ENCODE measurements around the gene OSBPL5.
"Not testable (repeated sequence)": the region's sequence is repeated elsewhere in the genome, so short reads cannot be mapped to it uniquely, and the experiment has no call there.

Gene OSBPL5

GRCh38 chr11:3077189-3077836, 87.8 kb downstream of the OSBPL5 start:
- no peak overlapping the region for H3K4me3 ChIP-seq (ENCODE audit: low read length)
- H3K9ac ChIP-seq (ENCODE audit: low read depth, low read length), result no peak overlapping the region
- 87% methylated on average over 11 of the region's 11 CpGs for WGBS
- no peaks in the 10 kb centered on the region for H3K27me3 ChIP-seq (ENCODE audit: insufficient read depth, low read length)
- no peaks in the 10 kb centered on the region for H3K9me3 ChIP-seq (ENCODE audit: insufficient read depth, low read depth, low read length)
- H3K36me3 ChIP-seq (ENCODE audit: insufficient read depth, low read length), result no peaks in the 10 kb centered on the region
- no peaks in the 10 kb centered on the region for H3K4me1 ChIP-seq (ENCODE audit: insufficient read depth, low read length)
- H3K27ac ChIP-seq (ENCODE audit: low read depth, low read length), result no peak overlapping the region

- H3K4me3 ChIP-seq (ENCODE audit: low read length), result no peak overlapping the region
- no peaks in the 10 kb centered on the region for H3K4me1 ChIP-seq (ENCODE audit: insufficient read depth, low read length)
- H3K27ac ChIP-seq (ENCODE audit: low read depth, low read length), result no peak overlapping the region
- no peaks in the 10 kb centered on the region for H3K36me3 ChIP-seq (ENCODE audit: insufficient read depth, low read length)
- 73% methylated on average over 8 of the region's 8 CpGs for WGBS
- H3K27me3 ChIP-seq (ENCODE audit: insufficient read depth, low read length), result no peaks in the 10 kb centered on the region
- no peak overlapping the region for H3K9ac ChIP-seq (ENCODE audit: low read depth, low read length)
- H3K9me3 ChIP-seq (ENCODE audit: insufficient read depth, low read depth, low read length), result no peaks in the 10 kb centered on the region
Measured at GRCh38 chr11:3074912-3075589, 90.1 kb downstream of the OSBPL5 start.

GRCh38 chr11:3073029-3073435, 92.1 kb downstream of the OSBPL5 start:
- WGBS, result 90% methylated on average over 3 of the region's 3 CpGs
- Histone ChIP-seq H3K4me1 (ENCODE audit: insufficient read depth, low read length) (no peaks in the 10 kb centered on the region), H3K9ac (ENCODE audit: low read depth, low read length) (no peak overlapping the region)

GRCh38 chr11:3069425-3069824, 95.7 kb downstream of the OSBPL5 start:
- 84% methylated on average over 7 of the region's 8 CpGs for WGBS

More at GRCh38 chr11:3073029-3073435, 92.1 kb downstream of the OSBPL5 start:
- Histone ChIP-seq H3K27me3 (ENCODE audit: insufficient read depth, low read length) (no peaks in the 10 kb centered on the region), H3K36me3 (ENCODE audit: insufficient read depth, low read length) (no peaks in the 10 kb centered on the region), H3K27ac (ENCODE audit: low read depth, low read length) (no peak overlapping the region), H3K4me3 (ENCODE audit: low read length) (no peak overlapping the region), H3K9me3 (ENCODE audit: insufficient read depth, low read depth, low read length) (no peaks in the 10 kb centered on the region)

GRCh38 chr11:3066308-3066707, 98.8 kb downstream of the OSBPL5 start:
- H3K9me3 ChIP-seq (ENCODE audit: insufficient read depth, low read depth, low read length), result peaks cover 25% of the 10 kb centered on the region
- H3K36me3 ChIP-seq (ENCODE audit: insufficient read depth, low read length); H3K4me3 ChIP-seq (ENCODE audit: low read length); H3K9ac ChIP-seq (ENCODE audit: low read depth, low read length); H3K27ac ChIP-seq (ENCODE audit: low read depth, low read length); H3K4me1 ChIP-seq (ENCODE audit: insufficient read depth, low read length); H3K27me3 ChIP-seq (ENCODE audit: insufficient read depth, low read length): not testable (repeated sequence)
- 97% methylated on average over 3 of the region's 3 CpGs for WGBS

More at GRCh38 chr11:3069425-3069824, 95.7 kb downstream of the OSBPL5 start:
- Histone ChIP-seq H3K9ac (ENCODE audit: low read depth, low read length) (no peak overlapping the region), H3K9me3 (ENCODE audit: insufficient read depth, low read depth, low read length) (peaks cover 21% of the 10 kb centered on the region), H3K27ac (ENCODE audit: low read depth, low read length) (no peak overlapping the region), H3K27me3 (ENCODE audit: insufficient read depth, low read length) (no peaks in the 10 kb centered on the region), H3K4me1 (ENCODE audit: insufficient read depth, low read length) (no peaks in the 10 kb centered on the region), H3K36me3 (ENCODE audit: insufficient read depth, low read length) (no peaks in the 10 kb centered on the region), H3K4me3 (ENCODE audit: low read length) (no peak overlapping the region)

GRCh38 chr11:3064709-3065108, 100.4 kb downstream of the OSBPL5 start:
- WGBS, result 96% methylated on average over 4 of the region's 6 CpGs

GRCh38 chr11:3063876-3064275, 101.2 kb downstream of the OSBPL5 start:
- not testable (repeated sequence) for H3K4me1 ChIP-seq (ENCODE audit: insufficient read depth, low read length)

More at GRCh38 chr11:3064709-3065108, 100.4 kb downstream of the OSBPL5 start:
- H3K4me3 ChIP-seq (ENCODE audit: low read length); H3K9ac ChIP-seq (ENCODE audit: low read depth, low read length); H3K36me3 ChIP-seq (ENCODE audit: insufficient read depth, low read length); H3K4me1 ChIP-seq (ENCODE audit: insufficient read depth, low read length); H3K27me3 ChIP-seq (ENCODE audit: insufficient read depth, low read length): not testable (repeated sequence)
- H3K9me3 ChIP-seq (ENCODE audit: insufficient read depth, low read depth, low read length), result peaks cover 25% of the 10 kb centered on the region
- peak overlapping the region; percentile 69; the same call in 1 of the 2 replicates for H3K27ac ChIP-seq (ENCODE audit: low read depth, low read length)

GRCh38 chr11:3063432-3063831, 101.7 kb downstream of the OSBPL5 start:
- not testable (repeated sequence) for H3K4me1 ChIP-seq (ENCODE audit: insufficient read depth, low read length); H3K4me3 ChIP-seq (ENCODE audit: low read length); H3K27me3 ChIP-seq (ENCODE audit: insufficient read depth, low read length); H3K36me3 ChIP-seq (ENCODE audit: insufficient read depth, low read length); H3K9ac ChIP-seq (ENCODE audit: low read depth, low read length)
- Histone ChIP-seq H3K27ac (ENCODE audit: low read depth, low read length) (peak overlapping the region; percentile 64; the same call in 1 of the 2 replicates), H3K9me3 (ENCODE audit: insufficient read depth, low read depth, low read length) (peaks cover 25% of the 10 kb centered on the region)
- 84% methylated on average over 4 of the region's 4 CpGs for WGBS

More at GRCh38 chr11:3063876-3064275, 101.2 kb downstream of the OSBPL5 start:
- peaks cover 25% of the 10 kb centered on the region for H3K9me3 ChIP-seq (ENCODE audit: insufficient read depth, low read depth, low read length)
- 20% methylated on average over 8 of the region's 8 CpGs for WGBS
- H3K36me3 ChIP-seq (ENCODE audit: insufficient read depth, low read length); H3K27me3 ChIP-seq (ENCODE audit: insufficient read depth, low read length); H3K9ac ChIP-seq (ENCODE audit: low read depth, low read length); H3K4me3 ChIP-seq (ENCODE audit: low read length): not testable (repeated sequence)
- H3K27ac ChIP-seq (ENCODE audit: low read depth, low read length), result peak overlapping the region; percentile 69; the same call in 1 of the 2 replicates

- Histone ChIP-seq H3K4me1 (ENCODE audit: insufficient read depth, low read length) (peaks cover 15% of the 10 kb centered on the region), H3K9ac (ENCODE audit: low read depth, low read length) (no peak overlapping the region), H3K36me3 (ENCODE audit: insufficient read depth, low read length) (no peaks in the 10 kb centered on the region), H3K27ac (ENCODE audit: low read depth, low read length) (no peak overlapping the region), H3K4me3 (ENCODE audit: low read length) (no peak overlapping the region), H3K27me3 (ENCODE audit: insufficient read depth, low read length) (no peaks in the 10 kb centered on the region), H3K9me3 (ENCODE audit: insufficient read depth, low read depth, low read length) (peaks cover 12% of the 10 kb centered on the region)
- WGBS, result 95% methylated on average over 10 of the region's 11 CpGs
Measured at GRCh38 chr11:3060436-3061025, 104.6 kb downstream of the OSBPL5 start.

GRCh38 chr11:3058753-3059664, 106.1 kb downstream of the OSBPL5 start:
- H3K27ac ChIP-seq (ENCODE audit: low read depth, low read length), result no peak overlapping the region
- H3K4me1 ChIP-seq (ENCODE audit: insufficient read depth, low read length), result peaks cover 15% of the 10 kb centered on the region
- peaks cover 4% of the 10 kb centered on the region; the same call in 1 of the 2 replicates for H3K9me3 ChIP-seq (ENCODE audit: insufficient read depth, low read depth, low read length)
- no peak overlapping the region for H3K9ac ChIP-seq (ENCODE audit: low read depth, low read length)
- no peak overlapping the region for H3K4me3 ChIP-seq (ENCODE audit: low read length)
- no peaks in the 10 kb centered on the region for H3K27me3 ChIP-seq (ENCODE audit: insufficient read depth, low read length)
- WGBS, result 88% methylated on average over 13 of the region's 13 CpGs
- H3K36me3 ChIP-seq (ENCODE audit: insufficient read depth, low read length), result peaks cover 9% of the 10 kb centered on the region
